Stimulated activated CD8-positive, alpha-beta memory T cell treated with anti-CD3 and anti-CD28 coated beads, Interleukin-12 subunit alpha, Interleukin-12 subunit beta, amount 100 ng/mL, for 24 hours (primary cell): ENCODE data around the gene AKAP9.
A peak's percentile ranks its signal among the peaks of the same experiment; 100 is the strongest.
"Not testable (repeated sequence)": the region's sequence is repeated elsewhere in the genome, so short reads cannot be mapped to it uniquely, and the experiment has no call there.

Experiments used
- DNase-seq: peaks from one replicate; pipeline ENCODE4 v3.0.0-alpha.2; 2020; ENCODE audit errors: extremely low read depth

The AKAP9 gene

DNA sequence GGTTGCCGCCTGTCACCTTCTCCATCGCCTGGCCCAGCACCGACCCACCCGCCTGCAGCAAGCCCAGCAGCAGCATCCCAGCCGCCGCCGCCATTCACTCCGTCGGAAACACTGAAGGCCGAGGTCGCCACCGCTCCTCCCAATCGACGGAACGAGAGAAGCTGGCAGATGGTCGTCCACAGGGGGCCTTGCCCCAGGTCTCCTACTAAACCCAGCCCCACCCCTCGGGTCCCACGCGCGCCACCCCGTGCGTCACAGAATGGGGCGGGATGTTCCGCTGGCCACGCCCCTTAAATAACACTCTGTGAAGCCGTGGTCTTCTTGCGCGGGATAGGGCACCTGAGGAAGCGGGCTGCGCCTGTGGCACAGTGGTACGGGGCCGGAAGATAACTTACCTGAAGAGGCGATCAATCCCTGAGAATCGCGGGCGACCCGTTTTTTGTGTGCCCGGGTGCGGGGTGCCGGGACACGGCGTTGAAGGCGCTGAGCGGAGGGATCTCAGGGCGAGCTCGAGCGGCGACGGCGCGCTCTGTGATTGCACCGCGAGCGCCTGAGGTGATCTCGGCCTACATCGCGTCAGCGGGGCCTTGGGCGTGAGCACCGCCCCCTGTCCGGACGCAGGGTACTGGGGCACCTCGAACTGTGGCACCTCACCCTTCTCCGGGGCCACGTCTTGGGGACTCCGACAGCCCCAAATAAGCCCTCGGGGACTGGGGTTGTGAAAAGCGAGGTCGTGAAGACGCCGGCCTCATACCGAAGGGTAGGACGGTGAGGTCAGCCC, 193.8 kb downstream of the AKAP9 start, which contains the start of gene CYP51A1:
CYP51A1 (minus strand) TSS at position 207 of the 781 bp plus-strand sequence; CDS start at position 94, 113 bp downstream.
- DNase-seq = peak; percentile 75

DNA sequence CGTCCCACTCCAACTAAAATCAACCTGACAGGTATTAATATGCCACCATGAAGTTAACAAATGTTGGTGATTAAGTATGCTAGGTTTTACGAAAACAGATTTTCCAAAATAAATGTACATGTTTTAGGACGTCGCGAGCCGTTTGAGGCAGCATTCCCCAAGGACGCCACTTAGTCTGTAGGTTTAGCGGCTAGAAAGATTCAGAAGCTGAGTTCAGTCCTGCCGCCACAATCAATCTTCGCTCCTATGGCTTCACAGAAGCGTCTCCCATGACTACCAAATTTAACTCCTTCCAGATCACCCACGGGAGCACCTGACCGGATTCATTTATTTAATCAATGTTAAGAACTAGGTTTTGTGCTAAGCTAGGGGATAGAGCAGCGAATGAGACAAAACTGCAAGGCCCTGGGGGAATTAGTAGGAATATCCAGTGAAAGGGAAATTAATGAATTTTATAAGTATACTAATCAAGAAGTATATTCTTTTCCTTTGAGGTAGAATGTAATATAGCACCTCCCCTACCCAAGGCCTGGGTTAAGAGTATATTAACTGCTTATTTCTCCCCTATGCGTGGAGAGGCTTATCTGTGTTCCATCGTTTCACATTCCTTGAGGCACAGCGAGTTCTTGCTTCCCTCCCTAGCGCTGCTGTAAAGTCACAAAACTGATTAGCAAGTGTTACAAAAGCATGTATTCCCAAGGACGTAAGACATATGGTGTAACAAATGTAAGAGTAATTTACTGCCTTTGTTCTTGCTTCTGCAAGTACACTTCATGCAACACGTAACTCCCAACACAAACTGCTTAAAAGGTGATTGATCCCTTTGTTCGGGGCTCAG, 194.6 kb downstream of the AKAP9 start:
- DNase-seq = no peak

DNA sequence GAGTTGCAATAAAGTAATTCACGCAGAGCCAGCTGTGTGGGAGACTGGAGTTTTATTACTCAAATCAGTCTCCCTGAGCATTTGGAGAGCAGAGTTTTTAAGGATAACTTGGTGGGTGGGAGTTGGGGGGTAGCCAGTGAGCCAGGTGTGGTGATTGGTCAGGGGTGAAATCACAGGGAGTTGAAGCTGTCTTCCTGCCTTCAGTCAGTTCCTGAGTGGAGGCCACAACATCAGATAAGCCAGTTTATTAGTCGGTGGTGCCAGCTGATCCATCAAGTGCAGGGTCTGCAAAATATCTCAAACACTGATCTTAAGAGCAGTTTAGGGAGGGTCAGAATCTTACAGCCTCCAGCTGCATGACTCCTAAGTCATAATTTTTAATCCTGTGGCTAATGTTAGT, 196.9 kb downstream of the AKAP9 start:
- no peak for DNase-seq

DNA sequence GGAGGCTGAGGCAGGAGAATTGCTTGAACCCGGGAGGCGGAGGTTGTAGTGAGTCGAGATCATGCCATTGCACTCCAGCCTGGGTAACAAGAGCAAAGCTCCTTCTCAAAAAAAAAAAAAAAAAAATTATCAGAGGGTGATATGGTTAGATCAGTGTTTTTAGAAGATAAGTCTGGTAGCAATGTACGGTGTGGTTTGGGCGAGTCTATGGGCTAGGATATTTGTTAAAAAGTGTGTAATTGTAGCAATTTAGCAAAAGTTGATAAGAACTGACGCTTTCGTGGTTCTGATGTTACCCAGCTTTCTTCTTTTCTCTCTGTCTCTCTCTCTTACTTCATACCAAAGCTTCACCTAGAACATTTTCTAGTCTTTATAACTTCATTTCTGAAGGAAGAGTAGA, 200.5 kb downstream of the AKAP9 start:
- no peak for DNase-seq

DNA sequence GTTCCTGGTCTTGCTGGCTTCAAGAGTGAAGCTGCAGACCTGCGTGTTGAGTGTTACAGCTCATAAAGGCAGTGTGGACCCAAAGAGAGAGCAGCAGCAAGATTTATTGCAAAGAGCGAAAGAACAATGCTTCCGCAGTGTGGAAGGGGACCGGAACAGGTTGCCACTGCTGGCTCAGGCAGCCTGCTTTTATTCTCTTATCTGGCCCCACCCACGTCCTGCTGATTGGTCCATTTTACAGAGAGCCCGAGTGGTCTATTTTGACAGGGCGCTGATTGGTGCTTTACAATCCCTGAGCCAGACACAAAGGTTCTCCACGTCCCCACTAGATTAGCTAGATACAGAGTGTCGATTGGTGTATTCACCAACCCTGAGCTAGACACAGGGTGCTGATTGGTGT, 202.1 kb downstream of the AKAP9 start:
- DNase-seq = not testable (repeated sequence)

DNA sequence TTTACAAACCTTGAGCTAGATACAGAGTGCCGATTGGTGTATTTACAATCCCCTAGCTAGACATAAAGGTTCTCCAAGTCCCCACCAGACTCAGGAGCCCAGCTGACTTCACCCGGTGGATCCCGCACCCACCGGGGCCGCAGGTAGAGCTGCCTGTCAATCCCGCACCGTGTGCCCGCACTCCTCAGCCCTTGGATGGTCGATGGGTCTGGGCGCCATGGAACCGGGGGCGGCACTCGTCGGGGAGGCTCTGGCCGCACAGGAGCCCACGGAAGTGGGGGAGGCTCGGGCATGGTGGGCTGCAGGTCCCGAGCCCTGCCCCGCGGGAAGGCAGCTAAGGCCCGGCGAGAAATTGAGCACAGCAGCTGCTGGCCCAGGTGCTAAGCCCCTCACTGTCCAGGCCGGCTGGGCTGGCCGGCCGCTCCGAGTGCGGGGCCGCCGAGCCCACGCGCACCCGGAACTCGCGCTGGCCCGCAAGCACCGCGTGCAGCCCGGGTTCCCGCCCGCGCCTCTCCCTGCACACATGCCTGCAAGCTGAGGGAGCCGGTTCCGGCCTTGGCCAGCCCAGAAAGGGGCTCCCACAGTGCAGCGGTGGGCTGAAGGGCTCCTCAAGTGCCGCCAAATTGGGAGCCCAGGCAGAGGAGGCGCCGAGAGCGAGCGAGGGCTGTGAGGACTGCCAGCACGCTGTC, 202.7 kb downstream of the AKAP9 start:
- DNase-seq = not testable (repeated sequence)

DNA sequence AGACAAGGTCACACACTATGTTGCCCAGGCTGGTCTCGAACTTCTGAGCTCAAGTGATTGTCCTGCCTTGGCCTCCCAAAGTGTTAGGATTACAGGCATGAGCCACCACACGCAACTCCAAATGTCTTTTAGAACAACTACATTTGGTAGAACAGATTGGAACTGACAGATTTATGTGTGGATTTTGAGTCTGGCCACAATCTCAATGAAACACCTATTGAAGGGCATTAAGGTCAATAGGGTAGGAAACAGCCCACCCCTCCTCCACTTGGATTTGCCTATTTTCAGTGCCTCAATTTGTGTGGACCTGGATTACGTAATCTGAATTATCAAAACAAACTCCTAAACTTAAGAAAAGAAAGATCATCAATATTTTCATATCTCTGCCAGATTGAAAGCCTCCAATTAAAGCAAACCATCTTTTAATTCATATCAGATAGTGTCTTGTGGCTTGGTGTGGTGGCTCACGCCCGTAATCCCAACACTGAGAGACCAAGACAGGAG, 209.1 kb downstream of the AKAP9 start:
- no peak for DNase-seq

DNA sequence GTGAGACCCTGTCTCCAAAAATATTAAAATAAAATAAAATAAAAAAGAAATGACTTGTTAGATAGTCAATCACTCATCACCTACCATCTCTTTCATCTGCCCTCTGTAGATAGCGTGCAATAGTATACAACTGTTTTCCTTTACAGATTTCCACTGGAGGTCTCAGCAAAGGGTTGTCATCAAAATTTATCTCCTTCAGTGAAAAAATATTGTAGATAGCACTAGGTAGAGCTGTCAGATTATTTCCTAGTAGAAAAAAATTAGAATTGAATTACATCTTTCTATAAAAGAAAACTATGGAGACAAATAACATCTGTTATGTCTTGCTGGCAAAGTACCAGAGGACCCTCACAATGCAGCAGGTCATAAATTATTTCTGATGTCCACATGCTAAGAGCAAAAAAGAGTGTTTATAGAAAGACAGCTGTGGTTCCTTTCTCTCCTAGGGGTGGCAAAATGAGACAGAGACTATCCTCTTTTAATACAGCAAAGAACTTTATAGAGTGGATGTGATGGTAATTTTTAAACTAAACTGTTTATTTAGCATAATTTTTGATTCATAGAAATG, 209.9 kb downstream of the AKAP9 start:
- no peak for DNase-seq

DNA sequence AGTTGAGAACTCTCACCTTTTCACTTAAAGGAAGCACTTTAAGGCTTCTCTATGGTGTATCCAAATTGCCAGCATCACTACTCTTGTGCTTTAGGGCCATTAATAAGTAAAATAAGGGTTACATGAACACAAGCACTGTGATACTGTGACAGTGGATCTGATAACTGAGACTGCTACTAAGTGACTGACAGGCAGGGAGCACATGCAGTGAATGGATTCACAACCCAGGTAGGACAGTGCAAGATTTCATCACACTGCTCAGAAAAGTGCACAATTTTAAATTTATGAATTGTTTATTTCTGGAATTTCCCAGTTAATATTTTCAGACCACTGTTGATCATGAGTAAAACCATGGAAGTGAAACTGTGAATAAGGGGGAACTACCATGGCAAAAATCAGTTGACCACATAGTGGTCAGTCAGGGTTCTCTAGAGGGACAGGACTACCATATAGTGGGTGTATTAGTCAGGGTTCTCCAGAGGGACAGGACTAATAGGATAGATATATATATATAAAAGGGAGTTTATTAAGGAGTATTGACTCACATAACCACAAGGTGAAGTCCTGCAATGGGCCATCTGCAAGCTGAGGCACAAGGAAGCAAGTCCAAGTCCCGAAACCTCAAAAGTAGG, 214.6 kb downstream of the AKAP9 start:
- DNase-seq = no peak

DNA sequence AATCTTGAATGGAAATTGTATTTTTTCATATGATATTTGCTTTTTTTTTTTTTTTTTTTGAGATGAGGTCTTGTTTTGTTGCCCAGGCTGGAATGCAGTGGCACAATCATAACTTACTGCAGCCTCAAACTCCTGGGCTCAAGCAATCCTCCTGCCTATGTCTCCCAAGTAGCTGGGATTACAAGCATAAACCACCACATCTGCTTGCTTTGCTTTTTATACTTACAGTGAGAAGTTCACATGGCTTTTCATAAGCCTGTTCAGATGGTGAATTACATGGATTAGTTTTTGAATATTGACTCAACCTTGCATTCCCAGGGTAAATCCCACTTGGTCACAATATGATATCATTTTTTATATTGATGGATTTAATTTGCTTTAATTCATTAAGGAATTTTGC, 216.3 kb downstream of the AKAP9 start:
- no peak for DNase-seq

DNA sequence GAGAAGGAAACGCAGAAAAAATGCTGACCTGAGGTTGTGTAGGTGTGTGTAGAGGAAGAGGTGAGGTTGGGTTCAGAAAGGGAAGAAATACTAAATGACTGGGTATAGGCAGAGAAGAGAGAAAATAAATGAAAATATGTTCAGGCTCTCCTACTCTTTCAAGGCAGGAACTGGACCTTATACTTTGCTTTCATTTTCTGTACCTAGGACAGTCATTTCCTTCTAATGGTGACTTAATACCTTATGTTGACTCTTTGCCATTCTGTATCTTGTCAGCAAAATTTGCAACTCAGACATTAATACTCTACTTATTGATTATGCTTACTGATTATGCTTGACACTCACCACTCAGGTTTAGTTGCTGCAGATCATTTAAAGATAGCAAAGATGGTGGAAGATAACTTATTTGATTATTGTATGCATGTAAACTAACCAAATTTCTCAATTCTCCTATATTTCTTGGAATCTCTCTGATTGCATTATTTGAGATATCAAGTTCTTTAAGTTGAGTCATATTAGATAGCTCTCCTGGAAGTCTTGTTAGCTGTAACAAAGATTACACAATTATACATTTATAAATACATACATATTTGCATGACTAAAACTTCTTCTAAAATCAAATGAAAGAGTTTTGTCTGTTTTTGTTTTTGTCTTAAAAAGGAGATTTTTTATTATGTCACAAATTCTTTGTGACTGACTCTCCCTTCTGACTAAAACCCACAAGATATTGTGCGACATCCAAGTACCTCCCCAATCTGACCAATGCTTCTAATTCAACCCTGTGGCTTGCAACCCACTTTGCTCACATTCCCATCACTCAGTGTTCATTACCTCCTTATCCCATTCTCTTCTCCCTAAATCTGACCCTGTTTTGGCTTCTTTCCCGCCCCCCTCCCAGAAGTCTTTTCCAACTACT, 218.3 kb downstream of the AKAP9 start:
- DNase-seq = no peak
